Left renal pelvis (tissue), 4 donors: ENCODE measurements around the gene SEMA3F. TPM values are rescaled to one million over a fixed set of nuclear protein-coding genes. Genes with fewer than 3 reads are reported as not detected.
A peak's percentile ranks its signal among the peaks of the same experiment; 100 is the strongest.

ENCODE experiments used
- DNase-seq, 4 donors: peaks; one replicate each; pipeline ENCODE4 v3.0.0-alpha.2; 2013; ENCODE audit warnings: low read depth in 4 of 4, low spot score in 3 of 4
- polyA plus RNA-seq, 4 donors: library from polyadenylated mRNA; unstranded; fragments of 120-200 nt; gene quantifications; one replicate each; pipeline ENCODE4 v1.2.1, GENCODE V29; 2013; ENCODE audit not compliant: insufficient read length in 4 of 4

SEMA3F gene
- polyA plus RNA-seq, 4 donors, result 67.3 to 91.6 (median 71.1) TPM

- DNase-seq, result no peak
Observed at GRCh38 chr3:50132421-50133282, 22.5 kb upstream of the SEMA3F start.

GRCh38 chr3:50133283-50133615 is 21.9 kb upstream of the SEMA3F start:
- DNase-seq, result no peak

- DNase-seq, result no peak
Observed at GRCh38 chr3:50134367-50134766, 20.8 kb upstream of the SEMA3F start.

- DNase-seq, result no peak
Observed at GRCh38 chr3:50135964-50136363, 19.2 kb upstream of the SEMA3F start.

- DNase-seq, result peak in 1 of 4 donors; percentile 61
Observed at GRCh38 chr3:50136714-50137405, 18.3 kb upstream of the SEMA3F start.

- DNase-seq, result no peak
Observed at GRCh38 chr3:50137531-50137930, 17.6 kb upstream of the SEMA3F start.

GRCh38 chr3:50138266-50139200 is 16.6 kb upstream of the SEMA3F start:
- peak in 1 of 4 donors; percentile 70 for DNase-seq

- no peak for DNase-seq
Observed at GRCh38 chr3:50139308-50139707, 15.8 kb upstream of the SEMA3F start.

GRCh38 chr3:50139718-50140423 is 15.3 kb upstream of the SEMA3F start:
- no peak for DNase-seq

- DNase-seq, result no peak
Observed at GRCh38 chr3:50140990-50141389, 14.1 kb upstream of the SEMA3F start.

GRCh38 chr3:50146316-50146901 is 8.7 kb upstream of the SEMA3F start:
- no peak for DNase-seq

- no peak for DNase-seq
Observed at GRCh38 chr3:50147016-50147415, 8.1 kb upstream of the SEMA3F start.

GRCh38 chr3:50147447-50147846 is 7.7 kb upstream of the SEMA3F start:
- no peak for DNase-seq

GRCh38 chr3:50147861-50148260 is 7.3 kb upstream of the SEMA3F start:
- no peak for DNase-seq

- no peak for DNase-seq
Observed at GRCh38 chr3:50150404-50150750, 4.7 kb upstream of the SEMA3F start.

GRCh38 chr3:50150863-50151686 is 4.0 kb upstream of the SEMA3F start:
- DNase-seq, result peak in 2 of 4 donors; percentile 79 to 85

- DNase-seq, result no peak
Observed at GRCh38 chr3:50151728-50152127, 3.4 kb upstream of the SEMA3F start.

GRCh38 chr3:50153782-50154475 is 1.2 kb upstream of the SEMA3F start:
- DNase-seq, result no peak

GRCh38 chr3:50154476-50154839 is 666 bp upstream of the SEMA3F start:
- no peak for DNase-seq
